Activated CD4-positive, alpha-beta T cell treated with anti-CD3 and anti-CD28 coated beads, Interleukin-2, amount 50 U/mL, for 1 hour (primary cell): ENCODE measurements around the gene CD96.
"Not testable (repeated sequence)": the region's sequence is repeated elsewhere in the genome, so short reads cannot be mapped to it uniquely, and the experiment has no call there.

Experiments used
- DNase-seq: peaks from one replicate; pipeline ENCODE4 v3.0.0-alpha.2; 2020

The CD96 gene

DNA sequence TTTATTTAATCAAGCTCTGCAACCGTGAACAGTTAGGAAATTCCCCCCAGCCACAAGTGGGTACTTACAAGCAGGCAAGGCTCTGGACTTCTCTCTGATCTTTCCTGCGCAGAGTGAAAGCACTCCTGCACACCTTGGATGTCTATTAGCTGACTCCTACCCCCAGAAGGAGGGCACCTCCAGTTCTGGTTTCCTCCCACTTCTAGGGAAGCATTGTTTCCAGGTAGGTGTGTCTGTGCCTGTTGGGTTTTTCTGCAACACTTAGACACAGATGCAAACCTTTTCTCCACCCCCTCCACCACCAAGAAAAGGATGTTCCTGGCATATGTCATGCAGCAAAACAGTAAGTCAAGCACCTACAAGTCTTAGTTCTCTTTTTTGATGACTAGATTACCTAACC is 53.2 kb downstream of the CD96 start, which contains the start of gene ZBED2:
Gene ZBED2, minus strand, starts transcription at position 115 of the 400 bp plus-strand sequence. CDS start 1,145 bp downstream, outside the sequence.
- DNase-seq = no peak

DNA sequence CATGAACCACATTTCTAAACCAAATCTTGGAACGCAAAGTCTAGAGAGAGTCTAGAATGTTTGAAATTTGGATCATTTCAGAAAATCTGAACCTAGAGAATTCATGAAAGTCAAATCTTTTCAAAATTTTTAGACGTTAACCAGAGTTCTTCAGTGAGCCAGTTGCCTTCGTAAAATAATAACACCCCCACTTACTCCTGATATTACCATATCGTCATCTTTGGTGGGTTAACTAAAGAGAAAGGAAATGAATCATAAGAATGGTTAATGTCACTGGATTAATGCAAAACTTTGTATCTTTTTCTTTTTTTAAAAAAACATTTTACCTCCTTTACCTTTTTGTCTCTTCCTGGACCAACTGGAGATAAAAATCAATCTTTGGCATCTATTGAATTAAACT is 54.3 kb downstream of the CD96 start:
- no peak for DNase-seq

DNA sequence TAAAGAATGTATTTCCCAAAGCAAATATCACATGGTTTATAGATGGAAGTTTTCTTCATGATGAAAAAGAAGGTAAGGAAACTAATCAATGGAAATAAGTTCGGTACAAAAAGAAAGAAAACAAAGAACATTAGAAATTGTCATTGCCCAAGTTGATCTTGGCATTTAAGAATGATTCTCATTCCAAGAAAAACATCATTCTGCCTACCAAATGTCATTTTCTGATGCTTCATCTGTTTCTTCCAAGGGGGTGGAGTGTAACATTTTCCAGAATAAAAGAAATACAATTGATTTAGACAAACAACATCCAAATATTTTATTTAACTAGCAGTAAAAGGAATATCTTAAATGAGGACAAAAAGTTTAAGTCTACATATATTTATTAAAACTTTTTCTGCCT is 56.1 kb downstream of the CD96 start:
- no peak for DNase-seq

DNA sequence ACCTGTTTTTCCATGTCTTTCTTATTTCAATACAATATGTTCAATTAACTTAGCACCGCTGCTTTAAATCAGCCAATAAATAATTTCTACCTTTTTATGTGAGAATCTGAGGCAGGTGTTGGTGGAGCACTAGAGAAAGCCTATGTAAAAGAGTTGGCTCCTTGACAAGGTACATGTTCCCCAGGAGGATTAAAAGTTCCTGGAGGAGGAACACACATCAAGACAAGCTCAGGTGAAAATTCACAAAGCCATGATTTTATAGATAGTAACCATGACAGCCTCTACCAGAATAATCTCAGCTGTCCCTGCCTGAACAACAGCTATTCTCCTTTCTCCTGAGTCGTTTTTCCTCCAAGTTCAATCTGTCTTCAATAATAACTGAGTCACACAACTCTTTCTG is 56.6 kb downstream of the CD96 start:
- DNase-seq = no peak

DNA sequence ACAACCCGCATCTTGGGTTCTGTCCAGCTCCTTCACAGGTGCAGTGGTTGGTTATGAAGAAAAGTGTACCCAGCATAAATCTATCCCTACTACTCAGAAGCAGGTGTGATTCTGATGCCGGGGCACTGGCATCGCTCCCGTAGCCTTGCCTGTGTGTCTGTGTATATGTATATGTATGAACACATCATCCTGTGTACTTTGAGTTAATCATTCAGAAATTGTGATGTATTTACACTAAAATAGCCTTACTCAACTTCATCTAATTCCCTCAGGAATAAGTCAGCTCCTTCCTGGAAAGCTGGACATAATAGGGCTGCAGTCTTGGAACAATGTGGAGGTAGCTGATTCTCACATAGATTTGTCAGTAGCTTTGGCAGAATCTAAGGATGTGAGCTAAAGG is 59.8 kb downstream of the CD96 start:
- DNase-seq = no peak

DNA sequence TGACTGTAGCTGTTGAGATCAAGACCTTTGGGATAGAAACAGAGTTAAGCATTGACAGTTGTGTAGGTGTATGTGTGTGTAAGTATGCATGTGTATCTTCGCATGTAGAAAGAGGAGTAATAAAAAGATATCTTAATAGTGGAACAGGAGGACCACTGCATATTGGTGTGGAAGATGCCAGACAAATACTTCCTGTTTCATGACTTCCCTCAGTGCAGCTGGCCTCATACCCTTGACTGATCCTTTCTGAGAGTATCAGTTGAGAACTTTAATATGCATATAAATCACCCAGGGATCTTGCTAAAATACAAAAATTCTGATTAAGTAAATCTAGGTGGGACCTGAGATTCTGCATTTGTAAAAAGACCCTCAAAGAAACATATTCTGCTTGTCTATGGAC is 61.7 kb downstream of the CD96 start:
- no peak for DNase-seq

DNA sequence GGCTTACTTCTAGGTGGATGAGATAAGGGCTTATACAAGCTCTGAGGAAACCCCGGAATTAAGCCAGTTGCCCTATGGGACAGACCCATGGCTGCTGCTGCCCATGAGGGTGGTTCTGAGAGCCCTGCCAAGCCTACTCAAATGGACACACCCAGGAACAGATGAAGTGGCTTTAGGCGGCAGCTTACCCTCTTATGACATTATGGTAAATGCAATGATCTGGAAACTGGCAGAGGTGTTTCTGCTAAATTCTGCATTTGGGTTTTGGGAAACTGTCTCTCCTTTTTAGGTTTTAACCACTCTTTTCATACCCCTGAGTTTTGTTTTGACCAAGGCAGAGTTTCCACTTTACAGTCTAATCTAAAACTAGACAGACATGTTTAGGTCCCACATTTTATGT is 62.1 kb downstream of the CD96 start:
- no peak for DNase-seq

DNA sequence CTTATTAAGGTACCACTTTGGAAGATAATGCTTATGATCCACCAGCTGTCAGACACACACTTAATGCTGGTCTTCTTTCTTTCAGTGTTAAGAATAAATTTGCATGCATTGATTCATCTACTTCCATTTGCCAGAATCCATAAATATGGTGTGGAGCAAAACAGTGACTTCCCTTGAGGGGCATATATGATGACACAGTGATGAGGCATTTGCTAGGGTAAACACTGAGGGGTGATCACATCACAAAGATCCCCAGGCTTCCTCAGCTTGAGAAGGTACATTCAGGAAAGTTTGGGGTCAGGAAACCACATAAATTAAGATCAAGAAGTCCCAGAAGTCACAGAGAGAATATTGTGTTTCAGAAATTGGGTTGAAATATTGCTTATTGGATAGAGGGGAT is 63.0 kb downstream of the CD96 start:
- DNase-seq = no peak

DNA sequence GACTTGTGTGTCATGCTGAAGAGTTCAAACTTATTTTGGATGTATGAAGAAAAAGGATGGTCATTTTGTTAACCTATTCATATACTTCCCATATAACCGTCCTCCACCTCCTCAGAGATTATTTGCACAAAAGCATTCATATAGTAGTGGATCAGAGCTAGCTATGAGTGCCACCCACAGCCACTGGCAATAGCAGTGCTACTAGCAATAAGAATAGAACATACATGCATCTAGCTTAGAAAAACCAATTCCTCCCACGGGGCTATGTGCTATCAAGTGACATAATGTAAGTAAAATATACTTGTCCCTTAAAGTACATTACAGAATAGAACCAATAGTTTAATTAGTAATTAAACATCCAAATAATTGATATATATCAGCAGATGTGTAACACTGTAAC is 63.5 kb downstream of the CD96 start:
- no peak for DNase-seq

DNA sequence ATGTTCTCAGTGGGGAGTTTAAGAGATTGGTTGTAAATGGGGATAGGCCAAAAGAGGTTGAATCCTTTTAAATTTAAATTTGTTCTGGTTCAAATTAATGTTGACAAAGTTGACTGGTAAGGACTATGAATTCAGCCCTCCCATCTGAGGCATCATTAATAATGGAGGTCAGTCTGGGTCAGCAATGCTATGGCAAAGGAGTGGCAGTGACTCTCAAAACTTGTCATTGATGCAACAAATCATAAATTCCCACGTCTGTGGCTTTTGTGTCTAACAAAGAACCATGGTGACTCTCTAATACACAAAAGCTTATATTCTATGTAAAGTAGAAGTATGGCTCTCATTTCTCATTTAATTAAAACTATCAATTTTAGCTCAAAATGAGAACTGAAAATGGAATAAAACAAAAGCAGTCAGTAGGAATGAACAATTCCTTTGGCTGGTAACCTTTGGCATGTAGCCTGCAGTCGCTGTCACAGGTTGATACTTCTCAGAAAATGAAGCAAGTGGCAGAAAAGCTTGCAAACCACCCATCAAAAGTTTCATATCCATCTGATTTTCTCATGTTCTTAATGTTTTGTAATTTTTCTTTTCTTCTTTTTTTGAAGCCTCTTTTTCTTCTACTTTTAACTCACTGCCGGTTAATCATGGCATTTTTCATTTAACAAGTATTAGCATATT is 65.4 kb downstream of the CD96 start:
- no peak for DNase-seq

DNA sequence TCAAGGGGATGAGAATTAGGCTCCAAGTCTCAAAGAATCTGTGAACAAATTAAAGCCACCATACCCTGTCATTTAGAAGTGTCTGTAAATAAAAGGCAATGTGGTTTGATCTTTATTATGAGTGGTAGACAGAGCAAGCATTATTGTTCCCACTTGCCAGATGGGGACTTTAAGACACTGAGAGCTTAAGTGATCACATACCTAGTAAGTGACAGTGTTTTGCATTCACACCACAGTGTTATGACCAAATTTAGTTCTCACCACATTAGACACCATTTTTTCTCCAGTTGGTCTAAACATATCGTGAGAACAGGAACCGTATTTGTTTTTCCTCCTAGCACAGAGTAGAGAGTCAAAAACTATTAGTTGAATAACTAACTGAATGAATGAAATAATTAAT is 66.4 kb downstream of the CD96 start:
- DNase-seq = no peak

DNA sequence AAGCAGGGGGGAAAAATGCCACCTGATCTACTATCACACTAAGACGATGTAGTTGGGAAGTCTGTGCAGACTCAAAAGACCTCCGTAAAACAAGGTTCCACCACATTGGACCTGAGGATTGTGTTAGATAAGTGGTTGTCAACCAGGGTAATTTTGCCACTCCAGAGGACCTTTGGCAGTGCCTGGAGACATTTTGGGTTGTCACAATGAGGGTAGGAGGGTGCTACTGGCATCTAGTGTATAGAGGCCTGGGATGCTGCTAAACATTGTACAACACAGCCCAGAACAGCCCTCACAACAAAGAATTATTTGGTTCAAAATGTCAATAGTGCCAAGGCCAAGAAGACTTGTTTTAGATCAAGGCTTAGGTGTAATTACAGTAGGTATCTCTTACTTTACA is 67.7 kb downstream of the CD96 start:
- no peak for DNase-seq

DNA sequence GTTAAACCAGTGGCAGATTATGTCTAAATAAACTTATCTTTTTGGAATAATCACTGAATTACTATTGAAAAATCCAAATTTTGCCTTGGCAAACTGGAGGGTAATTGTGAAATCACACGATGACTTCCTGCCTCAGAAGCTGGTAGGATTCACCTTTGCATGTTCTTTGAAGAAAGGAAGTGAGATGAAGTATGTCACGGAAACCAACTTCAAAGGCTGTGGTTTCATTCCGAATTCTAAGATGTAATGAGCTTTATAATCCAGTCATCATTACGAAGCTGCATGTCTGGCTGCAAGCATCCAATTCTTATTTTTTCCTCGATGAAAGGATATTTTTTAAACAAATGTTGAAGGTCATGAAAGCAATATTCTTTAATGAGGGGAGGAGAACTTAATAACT is 68.2 kb downstream of the CD96 start:
- no peak for DNase-seq

DNA sequence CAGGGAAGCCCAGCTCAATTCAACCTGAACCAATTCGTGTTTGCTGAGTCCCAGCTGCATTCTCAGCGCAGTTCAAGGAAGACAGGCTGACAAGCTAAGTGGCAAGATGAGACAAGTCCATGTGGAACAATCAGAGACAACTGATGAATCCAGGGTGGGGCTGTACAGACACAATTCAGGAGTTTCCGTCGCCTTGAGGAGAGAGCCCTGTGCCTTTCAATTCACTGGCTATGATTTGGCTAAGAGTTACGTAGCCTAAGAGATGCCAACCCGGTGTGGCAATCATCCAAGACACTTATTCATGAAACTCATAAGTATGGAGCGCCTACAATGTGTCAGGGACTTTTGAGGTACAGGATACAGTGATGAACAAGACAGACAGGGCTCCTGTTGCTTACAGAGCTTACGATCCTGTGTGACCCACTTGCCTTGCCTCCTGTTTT is 68.6 kb downstream of the CD96 start:
- peak; percentile 33 for DNase-seq

DNA sequence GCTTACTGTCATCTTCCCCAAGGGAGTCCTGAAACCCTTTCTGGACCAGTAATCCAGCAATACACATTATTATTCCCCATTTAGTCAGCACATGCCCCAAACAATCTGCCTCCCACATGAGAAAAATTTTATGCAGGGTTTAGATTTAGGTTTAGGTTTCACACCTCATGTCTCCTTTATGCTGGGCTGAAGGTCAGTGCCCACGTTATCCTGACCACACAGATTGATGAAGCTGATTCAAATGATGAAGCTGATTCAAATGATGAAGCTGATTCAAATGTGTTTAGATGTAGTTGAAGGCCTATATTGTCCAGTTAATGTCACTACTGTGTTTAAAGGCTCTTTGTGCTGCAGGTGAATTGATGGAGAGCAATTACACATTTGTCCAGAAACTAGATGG is 71.3 kb downstream of the CD96 start:
- DNase-seq = no peak

DNA sequence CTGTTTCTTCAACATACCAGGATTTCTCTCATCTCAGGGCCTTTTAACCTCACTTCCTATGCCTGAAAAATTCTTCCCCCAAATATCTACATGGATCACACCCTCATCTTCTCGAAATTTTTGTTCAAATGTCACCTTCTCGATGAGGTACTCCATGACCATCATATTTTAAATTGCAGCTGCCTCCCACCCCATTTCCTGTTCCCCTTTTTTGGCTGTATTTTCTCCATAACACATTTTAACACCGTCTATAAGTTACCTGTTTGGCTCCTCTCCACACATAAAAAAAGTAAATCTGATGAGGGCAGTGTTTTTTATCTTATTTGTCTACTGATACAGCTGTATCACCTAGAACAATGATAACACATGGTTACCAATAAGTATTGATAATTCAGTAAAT is 73.9 kb downstream of the CD96 start:
- DNase-seq = no peak

DNA sequence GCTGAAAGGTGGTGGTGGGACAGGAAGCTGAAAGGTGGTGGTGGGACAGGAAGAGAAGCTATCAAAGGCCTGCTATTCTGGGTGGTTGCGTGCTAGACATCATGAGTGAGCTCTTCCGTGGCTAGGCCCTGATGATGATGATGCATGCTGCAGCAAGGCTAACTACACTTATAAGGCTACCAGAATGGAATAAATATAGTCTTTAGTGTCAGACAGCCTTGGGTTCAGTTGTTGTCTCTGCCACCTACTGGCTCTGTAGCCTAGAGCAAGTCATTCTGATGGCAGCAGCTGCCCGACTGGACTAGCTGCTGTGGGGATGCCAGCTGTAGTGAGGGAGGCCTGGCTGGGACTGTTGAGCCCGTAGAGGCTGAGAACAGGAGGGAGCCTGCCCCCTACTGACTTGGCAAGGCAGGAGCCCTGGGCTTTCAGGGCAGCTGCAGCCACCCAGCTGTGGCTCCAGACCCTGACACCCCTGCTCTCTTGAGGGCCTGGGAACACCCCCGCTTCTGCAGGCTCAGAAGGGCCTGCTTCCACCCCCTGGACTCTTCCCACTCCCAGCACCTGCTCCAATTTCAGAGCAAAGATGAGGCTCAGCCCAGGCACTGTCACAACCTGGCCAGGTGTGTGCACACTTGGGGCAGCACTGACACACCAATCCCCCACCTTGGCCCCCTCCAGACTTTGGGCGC is 74.6 kb downstream of the CD96 start:
- DNase-seq = peak; percentile 46

DNA sequence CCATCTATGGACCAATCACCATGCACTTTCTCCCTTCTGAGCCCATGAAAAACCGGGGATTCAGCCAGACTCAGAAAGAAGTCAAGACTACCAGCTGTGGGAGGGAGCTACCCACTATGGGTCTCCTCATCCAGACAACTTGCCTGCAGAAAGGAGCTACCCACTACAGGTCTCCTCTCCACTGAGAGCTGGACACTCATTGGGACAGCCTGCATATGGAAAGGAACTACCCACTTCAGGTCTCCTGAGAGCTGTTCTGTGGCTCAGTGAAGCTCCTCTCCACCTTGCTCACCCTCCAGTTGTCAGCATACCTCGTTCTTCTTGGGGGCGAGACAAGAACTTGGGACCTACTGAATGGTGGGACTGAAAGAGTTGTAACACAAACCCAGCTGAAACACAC is 75.4 kb downstream of the CD96 start:
- no peak for DNase-seq

DNA sequence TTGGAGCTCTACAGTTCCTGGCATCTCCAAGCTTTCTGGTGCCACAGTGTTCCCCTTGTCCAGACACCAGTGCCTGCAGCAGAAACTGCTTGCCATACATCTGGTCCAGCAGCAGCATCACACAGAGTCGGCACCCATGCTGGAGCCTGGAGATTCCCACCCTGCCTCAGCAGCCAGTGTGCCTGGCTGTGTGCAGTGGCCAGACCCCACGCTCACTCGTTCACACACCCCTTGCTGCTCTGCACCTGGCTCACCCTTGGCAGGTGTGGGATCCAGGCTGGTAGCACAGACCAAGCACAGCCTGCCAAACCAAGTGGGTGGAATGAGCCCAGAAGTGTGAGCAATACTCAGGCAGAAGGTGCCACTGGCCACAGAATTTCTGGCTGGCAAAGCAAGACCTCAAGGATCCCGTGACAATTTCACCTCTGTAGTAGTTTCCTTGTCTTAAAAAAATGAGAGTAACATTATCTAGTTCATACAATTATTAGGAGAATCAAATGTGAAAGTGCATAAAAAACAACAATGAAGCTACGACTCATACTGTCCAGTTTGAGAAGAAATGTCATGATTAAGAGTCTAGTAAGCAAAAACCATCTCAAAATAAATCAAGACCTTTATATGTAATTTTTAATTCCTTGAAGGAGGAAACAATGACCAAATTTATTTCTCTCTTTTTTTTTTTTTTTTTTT is 76.1 kb downstream of the CD96 start:
- DNase-seq = no peak

DNA sequence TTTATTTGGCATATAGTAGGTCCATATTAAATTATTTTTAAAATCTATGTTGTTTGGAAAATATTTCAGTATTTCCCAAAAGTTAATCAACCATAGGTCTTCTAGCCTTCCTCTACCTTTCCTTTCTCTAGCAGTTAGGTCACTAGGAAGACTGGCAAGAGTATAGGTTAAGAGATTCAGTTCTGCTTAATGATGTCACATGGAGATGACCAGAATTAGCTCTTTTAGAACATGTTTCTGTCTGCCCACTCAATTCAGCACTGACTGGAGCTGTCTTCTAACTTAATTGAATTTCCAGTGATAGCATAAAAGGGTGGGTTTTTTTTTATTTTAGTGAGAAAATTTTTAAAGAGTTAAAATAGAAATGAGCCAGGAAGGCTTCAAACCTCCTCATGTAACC is 76.9 kb downstream of the CD96 start:
- no peak for DNase-seq

DNA sequence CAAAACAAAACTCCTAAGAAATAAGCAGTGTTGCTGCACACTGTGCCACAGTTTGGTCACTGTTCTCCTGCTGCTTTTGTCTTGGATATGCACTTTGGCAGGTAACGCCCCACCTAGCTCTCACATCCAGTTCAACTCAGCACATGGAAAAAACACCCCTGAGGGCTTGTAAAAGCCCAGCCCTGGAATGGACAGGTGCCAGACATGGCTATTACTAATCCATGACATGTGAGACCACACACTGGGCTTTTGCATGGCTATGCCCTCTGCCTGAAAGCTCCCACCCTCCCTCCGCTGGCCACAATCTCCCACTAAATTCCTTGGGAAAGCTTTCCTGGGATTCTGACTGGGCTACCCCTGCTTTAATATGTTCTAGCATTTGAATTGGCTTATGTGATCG is 77.8 kb downstream of the CD96 start:
- DNase-seq = no peak

DNA sequence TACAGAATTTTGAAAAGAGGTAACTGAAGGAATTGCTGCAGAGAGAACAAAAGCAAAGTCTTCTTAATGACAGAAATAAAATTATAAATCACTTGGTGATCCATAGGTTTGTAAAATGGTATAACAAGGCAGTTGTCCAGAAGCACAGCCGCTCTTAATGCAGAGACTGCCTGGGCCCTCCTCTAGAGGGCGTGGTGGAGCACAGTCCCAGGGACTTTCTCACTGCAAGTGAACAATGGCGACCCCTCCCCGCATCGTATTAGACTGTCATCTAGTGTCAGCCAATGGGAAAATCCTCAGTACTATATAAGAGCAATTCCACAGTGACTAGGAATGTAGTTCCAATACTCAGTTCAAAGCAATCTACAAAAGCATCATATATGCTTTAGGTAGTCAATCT is 79.5 kb downstream of the CD96 start:
- no peak for DNase-seq

DNA sequence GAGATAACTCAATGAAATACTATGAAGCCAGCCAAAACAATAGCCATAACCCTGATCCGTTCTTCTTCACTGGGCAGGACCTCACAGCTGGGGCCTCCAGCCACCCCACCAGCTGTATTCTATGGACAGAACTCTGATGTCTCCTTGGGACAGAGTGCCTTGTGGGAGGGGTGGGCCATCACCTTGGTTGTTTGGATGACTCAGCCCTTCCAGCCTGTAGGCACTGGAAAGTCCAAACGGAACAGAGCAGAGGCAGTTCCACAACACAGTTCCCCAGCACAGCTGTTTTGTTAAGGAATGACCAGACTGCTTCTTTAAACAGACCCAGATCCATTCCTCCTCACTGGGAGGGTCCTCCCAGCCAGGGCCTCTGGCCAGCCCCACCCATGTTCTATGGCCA is 85.1 kb downstream of the CD96 start:
- no peak for DNase-seq

DNA sequence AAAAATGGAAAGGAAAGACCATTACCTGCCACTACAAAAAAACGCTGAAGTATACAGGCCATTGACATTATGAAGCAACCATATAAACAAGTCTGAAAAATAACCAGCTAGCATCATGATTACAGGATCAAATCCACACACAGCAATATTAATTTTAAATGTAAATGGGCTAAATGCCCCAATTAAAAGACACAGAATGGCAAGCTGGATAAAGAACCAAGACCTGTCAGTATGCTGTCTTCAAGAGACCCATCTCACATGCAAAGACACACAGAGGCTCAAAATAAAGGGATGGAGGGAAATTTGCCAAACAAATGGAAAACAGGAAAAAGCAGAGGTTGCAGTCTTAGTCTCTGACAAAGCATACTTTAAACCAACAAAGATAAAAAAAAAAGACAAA is 87.0 kb downstream of the CD96 start:
- not testable (repeated sequence) for DNase-seq
